GM18502 (cell line): ENCODE results near the gene PIBF1.
"Not testable (repeated sequence)": the region's sequence is repeated elsewhere in the genome, so short reads cannot be mapped to it uniquely, and the experiment has no call there.

ENCODE experiments used
- ATAC-seq: cut with Tn5 transposase; IDR thresholded peaks from one replicate; pipeline ENCODE4 v1.9.1; 2021; ENCODE audit warnings: mild to moderate bottlenecking; ENCODE audit not compliant: unreplicated experiment, poor library complexity

Gene PIBF1

GRCh38 chr13:72998012-72998411 lies 216.1 kb downstream of the PIBF1 start:
- no peak for ATAC-seq

DNA sequence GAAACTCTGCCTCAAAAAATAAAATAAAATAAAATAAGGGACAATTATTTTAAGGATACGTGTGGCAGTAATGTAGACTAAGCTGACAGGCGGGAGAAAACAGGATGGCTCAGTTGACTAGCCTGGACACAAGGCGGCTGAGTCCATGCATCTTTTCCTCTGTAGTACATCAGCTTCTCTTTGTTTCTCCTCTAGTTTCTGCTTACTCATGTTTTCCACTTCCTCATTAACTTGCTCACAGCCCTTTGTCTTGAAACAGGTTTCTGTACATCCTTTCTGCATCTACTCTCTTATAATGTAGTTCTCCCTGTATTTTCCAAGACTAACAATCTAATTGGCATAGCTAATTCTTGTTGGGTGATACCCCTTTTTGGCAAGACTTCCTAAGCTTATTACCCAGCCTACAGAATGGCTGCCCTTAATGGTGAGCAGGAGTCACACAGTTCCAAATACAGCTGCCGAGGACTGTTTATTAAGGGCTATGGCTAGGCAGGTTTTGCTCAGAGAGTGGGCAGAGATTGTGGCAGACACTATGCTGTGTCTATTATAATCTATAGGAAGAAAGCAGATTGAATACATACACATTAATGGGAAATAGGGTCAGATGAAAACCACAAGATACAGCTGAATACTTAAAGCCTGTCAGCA lies 218.2 kb downstream of the PIBF1 start:
- peak; percentile 77 for ATAC-seq

DNA sequence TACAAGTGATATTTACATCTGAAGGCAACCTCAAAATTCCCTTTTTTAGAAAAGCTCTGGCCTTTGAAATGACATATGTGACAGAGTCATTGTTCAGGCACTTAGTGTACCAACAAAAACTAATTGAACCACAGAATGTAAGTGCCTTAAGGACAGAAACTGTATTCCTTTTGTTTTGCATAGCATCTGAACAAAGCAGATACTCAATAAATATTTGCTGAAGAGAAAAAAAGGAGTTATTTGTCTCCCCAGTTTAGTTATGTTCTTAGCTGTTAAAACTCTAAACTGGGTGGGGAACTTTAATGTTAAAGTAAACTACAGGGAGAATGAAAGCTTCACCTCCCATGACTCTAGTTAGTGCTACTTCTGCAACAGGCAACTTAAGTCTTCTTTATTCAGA lies 220.0 kb downstream of the PIBF1 start:
- no peak for ATAC-seq

- ATAC-seq = no peak
Measured at GRCh38 chr13:73011751-73012150, 229.8 kb downstream of the PIBF1 start.

DNA sequence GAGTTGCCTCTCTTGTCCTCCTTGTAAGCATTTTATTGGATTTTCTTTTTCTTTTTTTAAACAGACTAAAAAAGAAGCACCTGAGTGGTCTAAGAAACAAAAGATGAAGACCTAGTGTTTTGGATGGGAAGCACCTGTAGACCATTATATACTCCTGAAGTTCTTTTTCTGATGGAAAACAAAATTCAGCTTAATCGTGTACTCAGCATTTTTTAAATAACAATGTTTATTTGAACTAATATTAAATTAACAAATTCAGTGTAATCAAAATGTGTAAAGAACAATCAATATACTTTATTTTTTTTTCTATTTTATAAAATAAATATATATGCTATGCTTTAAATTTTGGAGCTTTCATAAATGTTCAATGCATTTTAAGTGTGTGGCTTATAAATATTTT lies 233.9 kb downstream of the PIBF1 start:
- no peak for ATAC-seq

DNA sequence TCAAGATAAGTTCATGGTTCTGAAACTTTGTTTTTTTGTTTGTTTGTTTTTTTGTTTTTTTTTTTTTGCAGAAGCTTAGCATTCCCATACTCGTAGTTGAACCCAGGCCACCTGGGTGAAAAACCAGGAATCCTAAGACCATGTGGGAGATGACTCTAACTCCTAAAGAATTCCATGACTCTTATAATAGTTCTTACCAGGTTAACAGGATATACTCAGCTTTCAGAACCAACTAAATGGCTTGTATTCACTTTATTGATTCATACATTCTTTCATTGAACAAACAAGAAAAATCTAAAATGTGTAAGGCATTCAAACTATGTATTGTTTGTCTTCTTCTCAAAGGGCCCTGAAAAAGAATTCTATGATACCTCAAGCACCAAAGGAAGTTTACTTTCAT lies 236.4 kb downstream of the PIBF1 start:
- ATAC-seq = no peak

GRCh38 chr13:73025217-73026012 lies 243.5 kb downstream of the PIBF1 start:
- ATAC-seq = peak; percentile 59

DNA sequence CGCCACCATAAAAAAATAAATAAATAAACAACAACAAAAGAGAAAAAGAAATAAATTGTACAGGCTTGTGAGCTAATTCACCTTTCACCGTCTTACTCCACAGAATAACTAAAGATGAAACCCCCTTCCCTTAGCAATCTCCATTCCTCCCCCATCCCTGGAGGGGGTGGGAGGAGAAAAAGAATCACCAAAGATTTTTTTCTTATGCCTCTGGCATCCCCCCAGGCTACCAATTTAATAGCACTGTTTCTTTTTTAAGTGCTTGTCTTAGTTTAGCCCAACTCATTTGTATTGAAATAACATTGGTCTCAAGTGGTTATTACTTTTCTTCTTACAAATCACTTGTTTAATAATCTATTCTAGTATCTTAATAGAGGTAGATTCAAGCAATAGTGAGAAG lies 253.0 kb downstream of the PIBF1 start:
- no peak for ATAC-seq

GRCh38 chr13:73035660-73036059 lies 253.7 kb downstream of the PIBF1 start:
- ATAC-seq = no peak

DNA sequence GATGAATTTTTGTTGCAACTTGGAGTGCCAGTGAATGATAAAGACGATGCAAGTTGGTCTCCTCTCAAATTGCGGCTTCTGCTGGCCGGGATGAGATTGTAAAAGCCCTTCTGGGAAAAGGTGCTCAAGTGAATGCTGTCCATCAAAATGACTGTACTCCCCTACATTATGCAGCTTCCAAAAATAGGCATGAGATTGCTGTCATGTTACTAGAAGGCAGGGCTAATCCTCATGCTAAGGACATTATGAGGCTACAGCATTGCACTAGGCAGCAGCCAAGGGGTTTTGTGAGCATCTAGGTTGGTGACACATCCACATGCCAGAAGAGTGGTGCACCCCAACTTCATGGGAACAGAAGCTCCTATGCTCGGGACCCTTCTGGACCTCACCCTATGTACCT lies 254.6 kb downstream of the PIBF1 start:
- no peak for ATAC-seq

- ATAC-seq = no peak
Measured at GRCh38 chr13:73038064-73038463, 256.1 kb downstream of the PIBF1 start.

DNA sequence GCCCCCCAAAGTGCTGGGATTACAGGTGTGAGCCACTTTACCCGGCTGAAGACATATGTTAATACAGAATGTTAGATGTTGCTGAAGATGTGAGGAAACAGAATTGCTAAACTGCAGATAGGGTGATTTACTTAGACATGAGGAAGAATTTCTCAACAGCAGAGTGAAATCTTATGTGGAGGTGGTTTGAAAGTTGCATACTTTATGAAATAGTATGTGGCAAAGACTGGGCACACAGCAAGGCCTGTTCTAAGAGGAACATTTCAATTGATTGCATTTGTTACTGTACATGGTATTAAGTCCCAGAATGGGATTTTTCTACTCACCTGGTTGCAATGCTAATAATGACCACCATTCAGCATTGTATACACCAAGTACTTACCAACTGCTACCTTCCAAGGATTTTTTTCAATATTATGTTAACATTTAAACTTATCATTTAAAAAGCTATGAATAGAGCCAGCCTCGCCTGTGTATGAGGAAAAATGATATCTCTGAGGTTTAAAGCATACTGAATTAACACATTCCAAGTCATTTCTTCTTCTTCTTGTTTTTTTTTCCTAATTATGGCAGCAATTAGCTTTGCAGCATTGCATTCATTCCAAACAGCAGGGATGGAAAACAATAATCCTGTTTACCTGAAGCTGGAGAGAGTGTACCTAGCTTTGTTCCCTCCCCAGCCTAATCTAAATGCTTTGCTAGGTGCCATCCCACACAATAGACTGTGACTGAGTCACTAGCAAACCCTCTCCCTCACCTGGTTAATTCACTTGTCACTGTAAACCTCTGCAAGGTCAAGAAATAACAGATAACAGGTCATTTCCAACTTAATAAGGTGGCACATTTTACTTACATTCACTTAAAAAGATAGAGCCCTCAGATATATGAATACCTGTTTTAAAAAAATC lies 257.5 kb downstream of the PIBF1 start:
- ATAC-seq = no peak

DNA sequence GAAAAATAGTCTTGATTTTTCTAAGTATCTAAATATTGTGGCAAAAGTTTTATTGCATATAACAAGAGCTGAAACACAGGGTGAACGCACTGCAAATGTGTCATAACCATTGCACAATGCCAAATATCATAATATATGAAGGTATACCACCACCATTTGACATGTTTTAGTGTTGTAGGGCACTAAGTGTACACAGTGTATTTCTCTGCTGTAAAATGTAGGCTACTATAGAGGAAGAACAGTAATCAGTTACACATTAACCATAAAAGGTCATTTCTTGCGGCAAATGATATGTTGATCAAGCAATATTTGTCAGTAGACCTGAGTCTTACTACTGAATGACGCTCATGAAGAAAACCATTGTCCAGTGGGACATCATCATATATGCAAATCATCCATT lies 258.6 kb downstream of the PIBF1 start:
- ATAC-seq = no peak

GRCh38 chr13:73040968-73041596 lies 259.1 kb downstream of the PIBF1 start:
- ATAC-seq = no peak

DNA sequence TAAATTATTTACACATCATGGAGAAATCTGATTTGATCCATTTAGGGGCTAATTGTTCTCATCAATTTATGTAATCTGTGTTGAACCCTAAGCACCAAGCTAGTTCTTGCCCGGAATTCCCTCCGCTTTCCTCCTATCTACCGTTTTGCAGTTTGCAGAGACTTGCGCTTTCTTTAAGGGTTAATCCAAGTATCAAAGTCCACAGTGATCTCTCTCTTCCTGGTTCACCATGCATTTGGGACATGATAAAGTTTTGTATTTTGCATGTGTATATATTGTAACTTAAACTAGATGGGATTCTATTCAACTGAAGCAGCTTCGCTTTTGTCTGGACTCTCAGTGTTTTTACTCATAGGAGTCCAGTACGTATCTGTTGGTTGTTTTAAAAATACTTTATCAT lies 263.1 kb downstream of the PIBF1 start:
- no peak for ATAC-seq

GRCh38 chr13:73048615-73049014 lies 266.7 kb downstream of the PIBF1 start:
- not testable (repeated sequence) for ATAC-seq

DNA sequence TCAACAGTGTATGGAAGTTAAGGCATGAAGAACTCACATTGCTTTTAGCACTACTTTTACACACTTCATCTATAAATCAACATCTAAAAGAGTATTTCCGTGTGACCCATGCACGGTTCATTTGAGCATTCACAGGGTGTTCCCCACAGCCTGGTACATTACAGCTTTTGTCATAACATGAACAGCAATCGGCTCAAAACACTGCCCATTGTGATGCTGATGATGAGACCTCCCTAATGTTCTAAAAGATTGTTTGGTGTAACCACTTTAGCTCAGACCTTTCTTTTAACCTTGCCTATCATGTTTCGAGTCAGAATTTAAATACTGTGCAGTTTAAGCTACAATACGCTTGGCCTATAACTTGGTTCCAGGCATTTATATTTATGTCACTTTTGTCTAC lies 272.8 kb downstream of the PIBF1 start:
- no peak for ATAC-seq

DNA sequence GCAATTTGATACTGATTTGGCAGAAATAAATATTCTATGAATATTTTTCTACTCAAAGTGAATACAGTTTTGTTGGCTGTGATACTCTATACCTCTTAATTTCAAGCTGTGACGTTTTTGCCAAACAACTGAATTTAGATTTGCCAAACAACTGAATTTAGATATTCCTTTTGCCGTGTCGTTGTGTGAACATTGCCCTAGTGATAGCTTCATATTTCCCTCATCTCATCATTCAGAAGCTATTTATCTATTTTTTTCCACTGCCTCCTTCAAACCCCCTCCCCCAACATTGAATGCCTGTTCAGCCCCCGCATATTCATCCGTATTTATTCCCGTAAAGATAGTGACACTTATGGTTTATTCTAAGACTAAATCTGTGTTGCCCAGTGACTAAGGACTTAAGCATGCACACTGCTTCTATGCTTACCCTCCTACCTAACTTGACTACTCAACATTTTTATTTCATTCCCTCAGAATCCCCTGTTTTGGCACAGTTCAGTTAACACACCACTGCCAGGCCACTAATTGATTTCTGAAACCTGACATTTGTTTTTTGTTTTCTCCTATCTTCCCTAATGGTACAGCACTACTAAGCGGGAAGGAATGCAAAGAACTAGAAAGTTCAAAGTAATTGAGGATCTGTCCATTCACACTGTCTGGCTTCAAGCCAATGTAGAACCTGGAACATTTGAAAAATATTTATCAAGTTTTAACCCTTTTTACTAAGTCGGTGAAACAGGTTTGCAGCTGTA lies 274.1 kb downstream of the PIBF1 start:
- no peak for ATAC-seq

DNA sequence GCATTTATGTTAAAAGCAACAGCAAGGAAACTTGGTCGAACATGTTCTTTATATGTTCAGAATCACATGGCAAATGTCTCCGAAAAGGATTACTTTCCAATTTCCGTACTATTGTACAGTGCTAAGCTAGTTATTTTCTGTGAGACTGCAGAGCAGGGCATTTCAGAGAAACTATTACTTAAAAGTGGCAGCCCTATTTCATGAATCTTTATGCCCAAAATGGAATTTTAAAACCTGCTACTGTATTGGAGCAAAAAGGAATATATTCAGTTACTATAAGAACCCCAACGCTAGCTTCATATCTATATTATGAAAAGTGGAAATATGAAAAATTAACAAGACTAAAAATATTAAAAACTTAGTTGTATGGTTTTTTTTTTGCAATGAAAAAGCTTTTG lies 274.6 kb downstream of the PIBF1 start:
- ATAC-seq = no peak
